Ovary (tissue), 9 donors: ENCODE data around the gene SPOCK1. TPM values are rescaled to one million over a fixed set of nuclear protein-coding genes. Genes with fewer than 3 reads are reported as not detected.

Experiments
- DNase-seq, 5 donors: peaks; one replicate each; pipeline ENCODE4 v3.0.0-alpha.2; 2019 to 2020
- H3K27ac ChIP-seq, 2 donors: fragments of 200-600 bp; one replicate each; pipeline versions ENCODE4 v1.5.1 to v1.8.0; 2019 to 2022
- H3K27me3 ChIP-seq: fragments of 200-600 bp; one replicate; pipeline ENCODE4 v1.8.0; 2022
- H3K36me3 ChIP-seq: fragments of 200-600 bp; sonication (generic); one replicate; pipeline ENCODE4 v1.5.1; 2019
- H3K4me1 ChIP-seq: one replicate; pipeline ENCODE4 v1.8.1; 2013; ENCODE audit warnings: mild to moderate bottlenecking, moderate library complexity; ENCODE audit not compliant: insufficient read depth
- H3K4me3 ChIP-seq: fragments of 200-600 bp; sonication (generic); one replicate; pipeline ENCODE4 v1.5.1; 2017
- H3K9me3 ChIP-seq, 2 donors: fragments of 200-600 bp in 1 of 2; sonication (generic) in 1 of 2; one replicate each; pipeline versions ENCODE4 v1.5.1 to v1.8.1; 2013 to 2019; ENCODE audit warnings: mild to moderate bottlenecking in 1 of 2, moderate library complexity in 1 of 2
- EP300 ChIP-seq: sonication (generic); formaldehyde crosslinking; IDR thresholded peaks from one replicate; pipeline ENCODE4 v1.6.1; 2017; ENCODE audit warnings: antibody characterized with exemption
- POLR2A ChIP-seq: fragments of 450-650 bp; IDR thresholded peaks from one replicate; pipeline ENCODE4 v1.6.1; 2017; ENCODE audit warnings: antibody characterized with exemption, mild to moderate bottlenecking, moderate library complexity
- WGBS, 3 donors: extraction: QIAGEN DNeasy Blood & Tissue Kit in 1 of 3; methylation state at CpG; one replicate each; pipeline versions ENCODE4 v1.1.5 to v1.1.7; 2013 to 2017; 5-methylcytosine and 5-hydroxymethylcytosine counted together
- intact Hi-C, 4 donors: fragments of 100-400 bp; cut with DNase I; formaldehyde crosslinking; loops; one replicate each; pipeline versions ENCODE4 v1.11.0 to v1.15.1; 2022 to 2023
- polyA plus RNA-seq, 2 donors: library from polyadenylated mRNA; stranded (reverse); fragments of 200-250 nt in 1 of 2; fragments of 350-450 nt in 1 of 2; fragmentation: Illumina TruSeq in 1 of 2; extraction: RNeasy Lipid Tissue Mini Kit (QIAGEN cat#74804) in 1 of 2; gene quantifications; one replicate each; pipeline ENCODE4 v1.2.3, GENCODE V29; 2013 to 2014
- total RNA-seq, 7 donors: library from RNA; depleted of rRNA in 2 of 7; stranded (reverse); fragments of >200 nt in 2 of 7; fragmentation: NEBNext Ultra II Directional in 3 of 7; extraction: Animal tissue kit (Norgen Biotek cat#: 25700) in 3 of 7; gene quantifications; one replicate each; pipeline versions ENCODE4 v1.1.0 to v1.2.4, GENCODE V29; 2016 to 2023
- TF ChIP-seq, protein P1 (sequence below), 3 donors: fragments of 450-650 bp in 2 of 3; fragments of 200-600 bp in 1 of 3; IDR thresholded peaks; one replicate each; pipeline versions ENCODE4 v1.5.1 to v1.8.0; 2016 to 2022; ENCODE audit warnings: antibody characterized with exemption in 3 of 3, mild to moderate bottlenecking in 1 of 3
- donor health status: DM: no; HTN: no; CAD: no; lungs with moderate emphysema.
- donor health status: DM: no; HTN: no; CAD: no.
- donor health status: Bipolar disorder and iron deficiency.
- donor health status: DM: yes; HTN: yes; CAD: no.
- donor health status: DM: no; HTN: no; CAD: no.
- donor health status: DM: yes; HTN: yes; CAD: no.

Gene SPOCK1
- total and polyA plus RNA-seq, 9 donors, result 1.3 to 42.6 (median 10.8) TPM

DNA sequence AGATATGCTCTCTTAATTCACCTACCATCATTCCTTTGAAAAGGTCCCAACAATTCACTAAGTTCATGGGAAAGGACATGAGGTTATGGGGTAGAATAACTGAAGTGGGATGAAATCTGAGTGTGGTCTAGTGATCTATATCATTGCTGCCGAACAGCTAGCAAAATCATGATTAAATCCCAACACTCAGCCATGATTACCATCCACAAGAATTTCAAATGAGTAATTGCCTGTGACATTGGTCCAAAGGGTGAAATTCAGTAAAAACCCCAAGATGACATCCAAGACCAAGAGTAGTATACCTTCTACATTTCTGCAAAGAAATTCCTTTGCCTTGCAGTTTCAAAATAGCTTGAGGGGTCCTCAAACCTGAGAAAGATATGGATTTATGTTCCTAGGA is 225.6 kb downstream of the SPOCK1 start:
- no peak overlapping the region for H3K27ac ChIP-seq
- 59 to 80% (median 67%) methylated on average over 1 of the region's 1 CpG for WGBS, 3 donors
- H3K9me3 ChIP-seq, result no peaks in the 10 kb centered on the region
- H3K4me1 ChIP-seq, result no peaks in the 10 kb centered on the region
- H3K4me3 ChIP-seq, result no peak overlapping the region
- intact Hi-C loops, result no loop called here
- no peak for TF ChIP-seq POLR2A
- TF ChIP-seq, protein P1, sequence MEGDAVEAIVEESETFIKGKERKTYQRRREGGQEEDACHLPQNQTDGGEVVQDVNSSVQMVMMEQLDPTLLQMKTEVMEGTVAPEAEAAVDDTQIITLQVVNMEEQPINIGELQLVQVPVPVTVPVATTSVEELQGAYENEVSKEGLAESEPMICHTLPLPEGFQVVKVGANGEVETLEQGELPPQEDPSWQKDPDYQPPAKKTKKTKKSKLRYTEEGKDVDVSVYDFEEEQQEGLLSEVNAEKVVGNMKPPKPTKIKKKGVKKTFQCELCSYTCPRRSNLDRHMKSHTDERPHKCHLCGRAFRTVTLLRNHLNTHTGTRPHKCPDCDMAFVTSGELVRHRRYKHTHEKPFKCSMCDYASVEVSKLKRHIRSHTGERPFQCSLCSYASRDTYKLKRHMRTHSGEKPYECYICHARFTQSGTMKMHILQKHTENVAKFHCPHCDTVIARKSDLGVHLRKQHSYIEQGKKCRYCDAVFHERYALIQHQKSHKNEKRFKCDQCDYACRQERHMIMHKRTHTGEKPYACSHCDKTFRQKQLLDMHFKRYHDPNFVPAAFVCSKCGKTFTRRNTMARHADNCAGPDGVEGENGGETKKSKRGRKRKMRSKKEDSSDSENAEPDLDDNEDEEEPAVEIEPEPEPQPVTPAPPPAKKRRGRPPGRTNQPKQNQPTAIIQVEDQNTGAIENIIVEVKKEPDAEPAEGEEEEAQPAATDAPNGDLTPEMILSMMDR (IDR thresholded peaks at IDR 0.05), result no peak
- TF ChIP-seq EP300, result no peak
- DNase-seq, result no peak
- H3K27me3 ChIP-seq, result no peaks in the 10 kb centered on the region
- no peaks in the 10 kb centered on the region for H3K36me3 ChIP-seq

DNA sequence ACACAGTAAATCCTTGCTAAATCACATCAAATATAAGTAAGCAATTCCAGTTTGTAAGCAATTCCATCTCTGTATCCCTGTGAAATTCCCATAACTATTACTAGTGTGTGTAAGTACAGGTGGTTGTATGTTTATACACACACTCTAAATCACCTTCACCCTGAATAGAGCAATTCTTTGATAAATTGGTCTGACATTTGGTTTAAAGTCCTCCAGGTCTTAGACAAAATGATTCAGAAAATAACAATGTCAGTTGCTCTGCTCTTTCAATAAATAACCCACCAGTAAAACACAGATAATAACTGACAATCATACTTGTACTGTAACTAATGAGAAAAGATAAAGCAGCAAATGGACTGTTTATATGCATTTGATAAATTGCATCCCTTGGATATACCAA is 226.3 kb downstream of the SPOCK1 start:
- H3K4me1 ChIP-seq, result no peaks in the 10 kb centered on the region
- no peaks in the 10 kb centered on the region for H3K36me3 ChIP-seq
- no peak for TF ChIP-seq POLR2A
- TF ChIP-seq EP300, result no peak
- TF ChIP-seq, protein P1 (IDR thresholded peaks at IDR 0.05), result no peak
- no peak overlapping the region for H3K27ac ChIP-seq
- H3K4me3 ChIP-seq, result no peak overlapping the region
- H3K9me3 ChIP-seq, result no peaks in the 10 kb centered on the region
- no peak for DNase-seq
- intact Hi-C loops, result no loop called here
- no peaks in the 10 kb centered on the region for H3K27me3 ChIP-seq

DNA sequence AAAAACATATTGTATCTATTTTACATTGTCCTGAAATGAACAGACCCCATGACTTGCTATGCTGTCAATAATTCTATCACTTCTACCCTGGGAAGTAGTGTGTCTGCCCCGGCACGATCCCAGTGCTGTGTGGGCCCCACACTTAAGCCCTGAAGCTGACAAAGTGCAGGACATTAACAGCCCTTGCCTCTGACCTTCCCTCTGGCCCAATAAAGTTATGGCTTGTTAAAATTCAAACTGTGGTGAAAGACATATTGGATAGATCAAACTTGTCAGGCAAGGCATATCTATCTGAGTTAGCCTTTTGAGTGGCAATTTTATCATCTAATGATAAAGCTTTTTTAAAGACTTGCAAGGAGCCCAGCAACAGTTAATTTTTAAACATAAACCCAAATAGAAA is 229.2 kb downstream of the SPOCK1 start:
- intact Hi-C loops, result no loop called here
- H3K36me3 ChIP-seq, result no peaks in the 10 kb centered on the region
- WGBS, 3 donors, result 51 to 72% (median 53%) methylated on average over 2 of the region's 2 CpGs
- H3K9me3 ChIP-seq, result no peaks in the 10 kb centered on the region
- H3K4me1 ChIP-seq, result no peaks in the 10 kb centered on the region
- TF ChIP-seq EP300, result no peak
- TF ChIP-seq, protein P1 (IDR thresholded peaks at IDR 0.05), result no peak
- no peak for TF ChIP-seq POLR2A
- no peak overlapping the region for H3K27ac ChIP-seq
- no peaks in the 10 kb centered on the region for H3K27me3 ChIP-seq
- H3K4me3 ChIP-seq, result no peak overlapping the region
- DNase-seq, result no peak

DNA sequence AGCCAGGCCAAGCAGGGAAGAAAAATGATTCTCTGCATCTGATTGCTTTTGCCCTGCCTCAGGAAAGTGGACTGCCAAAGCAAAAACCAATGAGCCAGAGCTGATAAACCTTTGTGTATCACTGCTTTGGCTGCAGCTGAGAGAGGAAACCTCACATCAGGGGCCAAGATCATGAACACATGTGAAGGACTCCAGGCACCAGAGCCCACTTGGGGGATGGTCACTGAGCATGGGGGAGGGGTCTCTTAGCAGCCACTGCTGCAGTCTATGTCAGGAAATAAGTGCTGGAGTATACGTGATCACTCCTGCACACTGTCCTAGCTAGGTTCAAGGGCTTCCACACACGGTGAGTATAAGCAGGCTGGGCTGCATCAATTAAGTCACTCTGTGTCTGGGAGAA is 229.9 kb downstream of the SPOCK1 start:
- WGBS, 3 donors, result 23 to 46% (median 24%) methylated on average over 2 of the region's 2 CpGs
- intact Hi-C loops, result no loop called here

More for the DNA sequence above, 229.9 kb downstream of the SPOCK1 start:
- no peak overlapping the region for H3K27ac ChIP-seq
- no peaks in the 10 kb centered on the region for H3K36me3 ChIP-seq
- H3K9me3 ChIP-seq, result no peaks in the 10 kb centered on the region
- DNase-seq, result no peak
- H3K27me3 ChIP-seq, result no peaks in the 10 kb centered on the region
- no peak overlapping the region for H3K4me3 ChIP-seq
- TF ChIP-seq, protein P1 (IDR thresholded peaks at IDR 0.05), result no peak
- TF ChIP-seq POLR2A, result no peak
- TF ChIP-seq EP300, result no peak
- no peaks in the 10 kb centered on the region for H3K4me1 ChIP-seq
